Gastroesophageal sphincter (tissue), 3 donors: ENCODE measurements around the gene PHETA2.

ENCODE experiments used
- CTCF ChIP-seq, 4 experiments: fragments of 200-600 bp in 2 of 4; fragments of 450-650 bp in 2 of 4; sonication (generic) in 1 of 4; IDR thresholded peaks; one replicate each; pipeline ENCODE4 v1.5.1; 2017 to 2019; ENCODE audit warnings: antibody characterized with exemption in 4 of 4, mild to moderate bottlenecking in 2 of 4, moderate library complexity in 2 of 4
- POLR2A ChIP-seq, 2 donors: fragments of 450-650 bp; IDR thresholded peaks; one replicate each; pipeline ENCODE4 v1.6.1; 2017; ENCODE audit warnings: antibody characterized with exemption in 2 of 2, mild to moderate bottlenecking in 2 of 2, moderate library complexity in 1 of 2

GRCh38 chr22:42035256-42035655, 38.8 kb upstream of the PHETA2 start:
- TF ChIP-seq POLR2A (IDR thresholded peaks at IDR 0.05) (no peak), CTCF (IDR thresholded peaks at IDR 0.05) (no peak)
